Left lung (tissue), 10 donors: ENCODE data around the gene STAT5A. TPM values are rescaled to one million over a fixed set of nuclear protein-coding genes. Genes with fewer than 3 reads are reported as not detected.

Experiments
- ATAC-seq: fragments of 200-7000 bp; cut with Tn5 transposase; one replicate; pipeline ENCODE4 v1.9.1; 2020; ENCODE audit warnings: moderate library complexity
- DNase-seq, 4 donors: peaks; one replicate each; pipeline ENCODE4 v3.0.0-alpha.2; 2013 to 2020
- H3K27ac ChIP-seq, 2 donors: fragments of 200-600 bp; sonication (generic) in 1 of 2; one replicate each; pipeline versions ENCODE4 v1.5.0 to v1.8.0; 2020 to 2021
- H3K27me3 ChIP-seq, 2 donors: fragments of 200-600 bp; sonication (generic) in 1 of 2; one replicate each; pipeline versions ENCODE4 v1.5.0 to v1.8.0; 2020 to 2021
- H3K36me3 ChIP-seq, 2 donors: fragments of 200-600 bp; sonication (generic) in 1 of 2; one replicate each; pipeline versions ENCODE4 v1.5.0 to v1.8.0; 2020 to 2021
- H3K4me1 ChIP-seq, 2 donors: fragments of 200-600 bp; one replicate each; pipeline ENCODE4 v1.8.0; 2021
- H3K4me3 ChIP-seq, 2 donors: fragments of 200-600 bp; sonication (generic) in 1 of 2; one replicate each; pipeline versions ENCODE4 v1.5.0 to v1.8.0; 2020 to 2021; ENCODE audit warnings: mild to moderate bottlenecking in 1 of 2
- H3K9me3 ChIP-seq, 2 donors: fragments of 200-600 bp; sonication (generic) in 1 of 2; one replicate each; pipeline versions ENCODE4 v1.5.0 to v1.8.0; 2020 to 2021
- CTCF ChIP-seq, 2 donors: fragments of 200-600 bp; sonication (generic) in 1 of 2; IDR thresholded peaks; one replicate each; pipeline versions ENCODE4 v1.5.0 to v1.8.0; 2021; ENCODE audit warnings: antibody characterized with exemption in 2 of 2
- intact Hi-C, 2 donors: fragments of 100-400 bp; cut with DNase I; formaldehyde crosslinking; loops; one replicate each; pipeline versions ENCODE4 v1.11.2 to v1.14.2; 2022
- polyA plus RNA-seq, 6 donors: library from polyadenylated mRNA; unstranded; fragments of 120-200 nt; gene quantifications; one replicate each; pipeline ENCODE4 v1.2.1, GENCODE V29; 2013; ENCODE audit not compliant: insufficient read length in 6 of 6
- total RNA-seq, 2 donors: library from RNA; stranded (reverse); fragmentation: NEBNext Ultra II Directional; extraction: Animal tissue kit (Norgen Biotek cat#: 25700); gene quantifications; one replicate each; pipeline ENCODE4 v1.2.1, GENCODE V29; 2021
- donor health status: DM: no; HTN: yes; CAD: no.
- donor health status: DM: no; HTN: no; CAD: no.

Gene STAT5A
- total and polyA plus RNA-seq, 8 donors, result 10.3 to 47.4 (median 12.3) TPM

- Histone ChIP-seq H3K27ac (no peak overlapping the region), H3K9me3 (no peaks in the 10 kb centered on the region), H3K4me1 (peaks cover 3 to 68% of the 10 kb centered on the region in 2 donors), H3K27me3 (no peaks in the 10 kb centered on the region), H3K4me3 (no peak overlapping the region), H3K36me3 (no peaks in the 10 kb centered on the region)
- DNase-seq (no peak), ATAC-seq (no peak)
- intact Hi-C loops, result no loop called here
- no peak for TF ChIP-seq CTCF (IDR thresholded peaks at IDR 0.05)
These were observed 18.1 kb upstream of the STAT5A start for GRCh38 chr17:42270170-42270535.

GRCh38 chr17:42270596-42270995 lies 17.7 kb upstream of the STAT5A start:
- H3K4me3 ChIP-seq, result no peak overlapping the region
- H3K27ac ChIP-seq, result no peak overlapping the region
- intact Hi-C loops, result no loop called here
- no peak for DNase-seq
- peaks cover 3 to 71% of the 10 kb centered on the region in 2 donors for H3K4me1 ChIP-seq
- no peaks in the 10 kb centered on the region for H3K36me3 ChIP-seq
- H3K9me3 ChIP-seq, result no peaks in the 10 kb centered on the region
- no peak for ATAC-seq
- TF ChIP-seq CTCF (IDR thresholded peaks at IDR 0.05), result no peak
- H3K27me3 ChIP-seq, result no peaks in the 10 kb centered on the region

DNA sequence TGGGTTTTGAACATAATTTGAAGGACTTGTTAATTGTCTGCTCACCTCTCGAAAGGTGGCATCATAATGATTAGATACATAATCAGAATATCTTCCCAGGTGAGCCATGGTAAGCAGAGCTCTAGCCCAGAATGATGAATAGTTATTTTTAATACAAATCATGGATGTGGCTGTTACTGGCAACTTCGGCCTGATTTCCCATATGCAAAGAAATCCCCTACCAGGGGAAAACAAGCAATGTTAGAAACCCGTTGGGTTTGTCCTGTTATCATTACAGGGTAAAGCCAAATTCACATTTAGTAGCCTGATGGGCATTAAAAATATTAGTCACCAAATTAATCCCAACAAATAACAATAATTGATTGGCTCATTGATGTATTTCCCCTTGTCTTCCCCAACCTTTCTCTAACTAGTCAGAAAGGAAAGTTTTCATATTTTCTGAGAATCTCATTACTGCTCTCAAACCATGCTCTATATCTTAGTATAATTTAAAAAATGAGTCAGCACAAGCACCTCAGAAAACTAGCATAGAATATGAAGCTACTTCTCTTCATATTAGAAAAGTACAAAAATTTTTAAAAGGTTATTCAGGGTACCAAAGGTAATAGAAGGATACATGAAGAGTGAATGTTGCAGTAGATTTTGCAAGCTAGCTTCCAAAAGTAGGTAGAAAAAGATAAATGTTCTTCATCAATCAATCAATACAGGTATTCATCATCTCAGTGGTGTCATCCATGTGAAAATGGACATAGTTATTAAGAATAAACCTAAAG lies 17.1 kb upstream of the STAT5A start:
- TF ChIP-seq CTCF (IDR thresholded peaks at IDR 0.05), result no peak
- no peaks in the 10 kb centered on the region for H3K36me3 ChIP-seq
- no peak overlapping the region for H3K4me3 ChIP-seq
- ATAC-seq (no peak), DNase-seq (no peak)
- H3K27me3 ChIP-seq, result no peaks in the 10 kb centered on the region
- H3K9me3 ChIP-seq, result no peaks in the 10 kb centered on the region
- intact Hi-C loops, result no loop called here
- peak overlapping the region in 1 of 2 donors; percentile 93 for H3K27ac ChIP-seq
- H3K4me1 ChIP-seq, result peaks cover 3 to 71% of the 10 kb centered on the region in 2 donors

DNA sequence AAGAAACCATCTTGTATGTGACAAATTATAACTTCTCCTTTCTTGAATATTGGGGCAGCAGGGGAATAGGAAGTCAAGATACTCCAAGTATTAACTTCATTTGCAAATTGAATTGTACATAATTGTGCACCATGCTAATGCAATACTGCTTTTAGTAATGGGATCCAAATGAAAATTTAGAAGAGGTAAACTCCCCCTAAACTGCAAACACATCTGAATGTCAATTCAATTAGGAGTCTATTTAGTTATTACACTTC lies 16.6 kb upstream of the STAT5A start:
- intact Hi-C loops, result no loop called here
- no peaks in the 10 kb centered on the region for H3K9me3 ChIP-seq
- peak overlapping the region in 1 of 2 donors; percentile 93 for H3K27ac ChIP-seq
- no peak overlapping the region for H3K4me3 ChIP-seq
- H3K4me1 ChIP-seq, result peaks cover 3 to 70% of the 10 kb centered on the region in 2 donors
- H3K36me3 ChIP-seq, result no peaks in the 10 kb centered on the region
- DNase-seq (no peak), ATAC-seq (no peak)
- TF ChIP-seq CTCF (IDR thresholded peaks at IDR 0.05), result no peak
- H3K27me3 ChIP-seq, result no peaks in the 10 kb centered on the region

- DNase-seq, result no peak
- no peaks in the 10 kb centered on the region for H3K36me3 ChIP-seq
- H3K4me1 ChIP-seq, result peaks cover 3 to 70% of the 10 kb centered on the region in 2 donors
- peak overlapping the region in 1 of 2 donors; percentile 93 for H3K27ac ChIP-seq
- no peak for ATAC-seq
- no peak for TF ChIP-seq CTCF (IDR thresholded peaks at IDR 0.05)
- H3K9me3 ChIP-seq, result no peaks in the 10 kb centered on the region
- intact Hi-C loops, result no loop called here
- H3K27me3 ChIP-seq, result no peaks in the 10 kb centered on the region
- no peak overlapping the region for H3K4me3 ChIP-seq
These were observed 16.0 kb upstream of the STAT5A start for GRCh38 chr17:42272162-42272907.
